HEK293 (cell line): ENCODE results near the gene KLHL7.

Source experiments
- CTCF ChIA-PET: fragments of 350-600 bp; formaldehyde crosslinking; extraction: SDS; loops from one replicate; lab custom pipeline; 2021; ENCODE audit warnings: antibody characterized with exemption; lab: Yijun Ruan, JAX
- POLR2A ChIA-PET: fragments of 300-600 bp; formaldehyde crosslinking; extraction: SDS; loops from one replicate; lab custom pipeline; 2020; ENCODE audit warnings: antibody characterized with exemption, inconsistent platforms; lab: Yijun Ruan, JAX
- H3K27ac ChIP-seq: fragments of 200-500 bp; sonication (Bioruptor generic); 2 replicates; pipeline ENCODE4 v1.5.1; 2014; ENCODE audit warnings: low read depth, low read length, control low read depth, inconsistent platforms; ENCODE audit errors: extremely low read depth
- H3K36me3 ChIP-seq, 2 experiments: fragments of 200-500 bp in 1 of 2; sonication (Bioruptor generic) in 1 of 2; 1 replicate in 1 of 2; 2 replicates in 1 of 2; pipeline ENCODE4 v1.5.1; 2014 to 2017; ENCODE audit warnings: inconsistent platforms in 2 of 2, low read length in 2 of 2; ENCODE audit not compliant: control insufficient read depth in 2 of 2, insufficient read depth in 1 of 2
- H3K4me1 ChIP-seq: fragments of 200-500 bp; sonication (Bioruptor generic); 2 replicates; pipeline ENCODE4 v1.5.1; 2014; ENCODE audit warnings: mild to moderate bottlenecking, low read length, inconsistent platforms; ENCODE audit not compliant: control insufficient read depth, insufficient read depth
- H3K4me3 ChIP-seq: 2 replicates; pipeline ENCODE4 v1.5.1; 2011; ENCODE audit warnings: low read depth, mild to moderate bottlenecking, control low read depth, low read length, moderate library complexity
- H3K9me3 ChIP-seq: fragments of 200-500 bp; sonication (Bioruptor generic); 2 replicates; pipeline ENCODE4 v1.5.1; 2014; ENCODE audit warnings: low read depth, low read length, inconsistent platforms; ENCODE audit not compliant: control insufficient read depth, insufficient read depth
- BCL11A ChIP-seq: fragments of 450-650 bp; formaldehyde crosslinking; IDR thresholded peaks from 2 replicates; pipeline ENCODE4 v1.5.1; 2016; ENCODE audit warnings: low read depth, missing biosample characterization, missing genetic modification characterization
- GLI4 ChIP-seq: fragments of 450-650 bp; formaldehyde crosslinking; IDR thresholded peaks from 2 replicates; pipeline ENCODE4 v1.5.1; 2016; ENCODE audit warnings: missing biosample characterization, missing genetic modification characterization
- MYNN ChIP-seq: fragments of 450-650 bp; formaldehyde crosslinking; IDR thresholded peaks from 2 replicates; pipeline ENCODE4 v1.5.1; 2016; ENCODE audit warnings: missing biosample characterization, missing genetic modification characterization, borderline replicate concordance
- MZF1 ChIP-seq: fragments of 450-650 bp; formaldehyde crosslinking; IDR thresholded peaks from 2 replicates; pipeline ENCODE4 v1.5.1; 2017; ENCODE audit warnings: missing biosample characterization, missing genetic modification characterization, borderline replicate concordance
- PBX3 ChIP-seq: sonication (generic); formaldehyde crosslinking; IDR thresholded peaks from 2 replicates; pipeline ENCODE4 v1.8.1; 2022; ENCODE audit warnings: mild to moderate bottlenecking, moderate library complexity, missing genetic modification reagents
- PRDM1 ChIP-seq: fragments of 450-650 bp; formaldehyde crosslinking; IDR thresholded peaks from 2 replicates; pipeline ENCODE4; 2016; ENCODE audit warnings: missing biosample characterization, missing genetic modification characterization
- YY2 ChIP-seq: fragments of 450-650 bp; formaldehyde crosslinking; IDR thresholded peaks from 2 replicates; pipeline ENCODE4 v1.5.1; 2016; ENCODE audit warnings: missing biosample characterization, missing genetic modification characterization
- ZBTB21 ChIP-seq: fragments of 450-650 bp; formaldehyde crosslinking; IDR thresholded peaks from 2 replicates; pipeline ENCODE4 v1.5.1; 2017; ENCODE audit warnings: missing biosample characterization, missing genetic modification characterization
- ZFHX2 ChIP-seq: fragments of 450-650 bp; formaldehyde crosslinking; conservative IDR thresholded peaks from 2 replicates; pipeline ENCODE4 v1.5.1; 2016; ENCODE audit warnings: missing biosample characterization, missing genetic modification characterization
- ZFP41 ChIP-seq: fragments of 450-650 bp; formaldehyde crosslinking; IDR thresholded peaks from 2 replicates; pipeline ENCODE4 v1.5.1; 2016; ENCODE audit warnings: missing biosample characterization, missing genetic modification characterization, borderline replicate concordance
- ZNF114 ChIP-seq: fragments of 450-650 bp; formaldehyde crosslinking; IDR thresholded peaks from 2 replicates; pipeline ENCODE4 v1.5.0; 2017; ENCODE audit warnings: missing biosample characterization, missing genetic modification characterization
- ZNF132 ChIP-seq: fragments of 450-650 bp; formaldehyde crosslinking; IDR thresholded peaks from 2 replicates; pipeline ENCODE4 v1.5.1; 2017; ENCODE audit warnings: missing biosample characterization, missing genetic modification characterization, borderline replicate concordance
- ZNF175 ChIP-seq: fragments of 450-650 bp; formaldehyde crosslinking; IDR thresholded peaks from 2 replicates; pipeline ENCODE4 v1.5.1; 2016; ENCODE audit warnings: missing biosample characterization, missing genetic modification characterization
- ZNF19 ChIP-seq: fragments of 450-650 bp; formaldehyde crosslinking; IDR thresholded peaks from 2 replicates; pipeline ENCODE4; 2016; ENCODE audit warnings: missing biosample characterization, missing genetic modification characterization, low read depth
- ZNF211 ChIP-seq: fragments of 450-650 bp; formaldehyde crosslinking; IDR thresholded peaks from 2 replicates; pipeline ENCODE4 v1.5.1; 2016; ENCODE audit warnings: low read depth, missing biosample characterization, missing genetic modification characterization
- ZNF37A ChIP-seq: fragments of 450-650 bp; IDR thresholded peaks from 2 replicates; pipeline ENCODE4 v1.5.1; 2018; ENCODE audit warnings: missing biosample characterization, missing genetic modification characterization
- ZNF518A ChIP-seq: fragments of 450-650 bp; formaldehyde crosslinking; conservative IDR thresholded peaks from 2 replicates; pipeline ENCODE4 v1.5.1; 2016; ENCODE audit warnings: low read depth, missing biosample characterization, missing genetic modification characterization
- ZNF529 ChIP-seq: fragments of 450-650 bp; formaldehyde crosslinking; IDR thresholded peaks from 2 replicates; pipeline ENCODE4 v1.5.1; 2017; ENCODE audit warnings: missing genetic modification characterization, missing biosample characterization; ENCODE audit not compliant: insufficient replicate concordance
- ZNF544 ChIP-seq: fragments of 450-650 bp; formaldehyde crosslinking; IDR thresholded peaks from 2 replicates; pipeline ENCODE4 v1.5.0; 2017; ENCODE audit warnings: missing biosample characterization, missing genetic modification characterization
- ZNF549 ChIP-seq: fragments of 450-650 bp; IDR thresholded peaks from 2 replicates; pipeline ENCODE4 v1.5.1; 2018; ENCODE audit warnings: missing biosample characterization, missing genetic modification characterization, mild to moderate bottlenecking, inconsistent platforms, moderate library complexity
- ZNF558 ChIP-seq: fragments of 450-650 bp; formaldehyde crosslinking; IDR thresholded peaks from 2 replicates; pipeline ENCODE4 v1.5.1; 2016; ENCODE audit warnings: missing biosample characterization, missing genetic modification characterization
- ZNF623 ChIP-seq: fragments of 450-650 bp; formaldehyde crosslinking; IDR thresholded peaks from 2 replicates; pipeline ENCODE4 v1.5.1; 2016; ENCODE audit warnings: missing biosample characterization, missing genetic modification characterization
- ZSCAN16 ChIP-seq: fragments of 450-650 bp; formaldehyde crosslinking; IDR thresholded peaks from 2 replicates; pipeline ENCODE4 v1.5.1; 2016; ENCODE audit warnings: missing biosample characterization, missing genetic modification characterization
- ZSCAN18 ChIP-seq: fragments of 450-650 bp; formaldehyde crosslinking; IDR thresholded peaks from 2 replicates; pipeline ENCODE4 v1.5.1; 2016; ENCODE audit warnings: missing biosample characterization, missing genetic modification characterization
- ZSCAN30 ChIP-seq: fragments of 450-650 bp; IDR thresholded peaks from 2 replicates; pipeline ENCODE4 v1.5.1; 2018; ENCODE audit warnings: missing biosample characterization, mild to moderate bottlenecking, missing genetic modification characterization, moderate library complexity

The KLHL7 gene

GRCh38 chr7:23106823-23107663 is 1.5 kb downstream of the KLHL7 start (continued):
- no peak for TF ChIP-seq ZNF518A (tag by site-specific recombination)
- no peak for TF ChIP-seq PBX3
- TF ChIP-seq ZNF558 = no peak
- TF ChIP-seq MYNN (tag by site-specific recombination) = no peak
- TF ChIP-seq ZNF19 = no peak

- ChIA-PET POLR2A (interaction anchor here (2.1 kb wide), 1 partner anchor 22 kb away, joined by 9 read pairs; no protein-coding TSS in a partner anchor), CTCF (interaction anchor here (1.8 kb wide), 1 partner anchor 22 kb away, joined by 7 read pairs; no protein-coding TSS in a partner anchor)
- H3K9me3 ChIP-seq = no peaks in the 10 kb centered on the region
- H3K4me3 ChIP-seq = peak overlapping the region; percentile 98; the same call in 1 of the 2 replicates
- H3K4me1 ChIP-seq = no peaks in the 10 kb centered on the region; the same call in 1 of the 2 replicates
- H3K36me3 ChIP-seq = no peaks in the 10 kb centered on the region
- H3K27ac ChIP-seq = no peak overlapping the region
- TF ChIP-seq PRDM1 = no peak
- no peak for TF ChIP-seq ZNF211 (tag by site-specific recombination)
- no peak for TF ChIP-seq ZBTB21
- no peak for TF ChIP-seq BCL11A
- TF ChIP-seq ZNF623 (tag by site-specific recombination) = no peak
- TF ChIP-seq MZF1 = no peak
- TF ChIP-seq ZNF549 (tag by site-specific recombination) = no peak
- no peak for TF ChIP-seq ZFHX2 (tag by site-specific recombination)
- TF ChIP-seq ZNF544 (tag by site-specific recombination) = no peak
- no peak for TF ChIP-seq ZSCAN30 (tag by site-specific recombination)
- TF ChIP-seq ZNF114 = no peak
- TF ChIP-seq ZFP41 (tag by site-specific recombination) = no peak
- no peak for TF ChIP-seq ZSCAN16 (tag by site-specific recombination)
- no peak for TF ChIP-seq YY2 (tag by site-specific recombination)
- no peak for TF ChIP-seq GLI4
- TF ChIP-seq ZNF529 (tag by site-specific recombination) = no peak
- no peak for TF ChIP-seq ZNF175 (tag by site-specific recombination)
- no peak for TF ChIP-seq ZNF132 (tag by site-specific recombination)
- TF ChIP-seq ZSCAN18 = no peak
- no peak for TF ChIP-seq ZNF37A (tag by site-specific recombination)
These were observed 2.2 kb downstream of the KLHL7 start for GRCh38 chr7:23107781-23108180.
